VCaP (cell line): ENCODE measurements around the gene SQOR.

Experiments used
- H3K27ac ChIP-seq: fragments of 450-650 bp; 2 replicates; pipeline ENCODE4 v1.5.1; 2017
- CTCF ChIP-seq: fragments of 450-650 bp; conservative IDR thresholded peaks from 2 replicates; pipeline ENCODE4 v1.5.1; 2017; ENCODE audit warnings: mild to moderate bottlenecking, moderate library complexity

Gene SQOR

GRCh38 chr15:45606841-45607240 lies 28.0 kb upstream of the SQOR start:
- no peak overlapping the region for H3K27ac ChIP-seq
- TF ChIP-seq CTCF: no peak

- TF ChIP-seq CTCF: peak; percentile 63
- H3K27ac ChIP-seq: no peak overlapping the region
Observed at GRCh38 chr15:45611305-45611704, 23.5 kb upstream of the SQOR start.

- peak overlapping the region; percentile 13 for H3K27ac ChIP-seq
- TF ChIP-seq CTCF: no peak
Observed at GRCh38 chr15:45612790-45613415, 21.9 kb upstream of the SQOR start.

GRCh38 chr15:45616901-45617323 lies 17.9 kb upstream of the SQOR start:
- no peak for TF ChIP-seq CTCF
- peak overlapping the region; percentile 56 for H3K27ac ChIP-seq

GRCh38 chr15:45618813-45619212 lies 16.0 kb upstream of the SQOR start:
- no peak for TF ChIP-seq CTCF

GRCh38 chr15:45628136-45628535 lies 6.7 kb upstream of the SQOR start:
- no peak for TF ChIP-seq CTCF
- no peak overlapping the region for H3K27ac ChIP-seq

More at GRCh38 chr15:45618813-45619212, 16.0 kb upstream of the SQOR start:
- H3K27ac ChIP-seq: no peak overlapping the region

- peak overlapping the region; percentile 69 for H3K27ac ChIP-seq
- TF ChIP-seq CTCF: no peak
Observed at GRCh38 chr15:45630917-45631691, 3.7 kb upstream of the SQOR start.
